Stomach (tissue), 9 donors: Measurements from ENCODE around the gene CTDP1. TPM values are rescaled to one million over a fixed set of nuclear protein-coding genes. Genes with fewer than 3 reads are reported as not detected.

ENCODE experiments used
- DNase-seq, 2 donors: peaks; one replicate each; pipeline versions ENCODE4 v3.0.0 to v3.0.0-alpha.2; 2013 to 2019
- H3K27ac ChIP-seq, 5 donors: fragments of 200-600 bp in 4 of 5; sonication (generic) in 4 of 5; one replicate each; pipeline ENCODE4 v1.5.1; 2013 to 2019; ENCODE audit warnings: mild to moderate bottlenecking in 1 of 5, moderate library complexity in 1 of 5
- H3K27me3 ChIP-seq, 3 donors: fragments of 200-600 bp; sonication (generic); one replicate each; pipeline ENCODE4 v1.5.1; 2017 to 2019; ENCODE audit warnings: mixed run types in 1 of 3
- H3K36me3 ChIP-seq, 4 donors: fragments of 200-600 bp; sonication (generic); 1 replicate in 3 of 4; 2 replicates in 1 of 4; pipeline ENCODE4 v1.5.1; 2016 to 2019
- H3K4me1 ChIP-seq, 4 donors: fragments of 200-600 bp; sonication (generic); one replicate each; pipeline ENCODE4 v1.5.1; 2016 to 2019
- H3K4me3 ChIP-seq, 4 donors: fragments of 200-600 bp; sonication (generic) in 3 of 4; one replicate each; pipeline ENCODE4 v1.5.1; 2016 to 2019; ENCODE audit warnings: mild to moderate bottlenecking in 1 of 4
- H3K9me3 ChIP-seq, 4 donors: fragments of 200-600 bp; sonication (generic); one replicate each; pipeline ENCODE4 v1.5.1; 2016 to 2019
- CTCF ChIP-seq, 7 experiments: fragments of 450-650 bp in 4 of 7; fragments of 200-600 bp in 3 of 7; sonication (generic) in 3 of 7; IDR thresholded peaks; one replicate each; pipeline ENCODE4 v1.5.1; 2016 to 2019; ENCODE audit warnings: antibody characterized with exemption in 7 of 7, control low read depth in 2 of 7, mild to moderate bottlenecking in 1 of 7
- EP300 ChIP-seq: sonication (generic); formaldehyde crosslinking; IDR thresholded peaks from one replicate; pipeline ENCODE4 v1.6.1; 2017; ENCODE audit warnings: antibody characterized with exemption
- POLR2A ChIP-seq, 4 donors: fragments of 450-650 bp; IDR thresholded peaks; one replicate each; pipeline ENCODE4 v1.6.1; 2016; ENCODE audit warnings: antibody characterized with exemption in 4 of 4, control low read depth in 2 of 4, mild to moderate bottlenecking in 1 of 4, moderate library complexity in 1 of 4
- POLR2AphosphoS5 ChIP-seq, 3 donors: sonication (generic); formaldehyde crosslinking; IDR thresholded peaks; one replicate each; pipeline ENCODE4 v1.6.1; 2016; ENCODE audit warnings: antibody characterized with exemption in 3 of 3
- WGBS, 5 donors: extraction: QIAGEN DNeasy Blood & Tissue Kit in 3 of 5; methylation state at CpG; one replicate each; pipeline versions ENCODE4 v1.1.5 to v1.1.7; 2013 to 2018; 5-methylcytosine and 5-hydroxymethylcytosine counted together
- intact Hi-C: fragments of 100-400 bp; cut with DNase I; formaldehyde crosslinking; loops from one replicate; pipeline ENCODE4 v1.15.1; 2023; ENCODE audit warnings: low total_unique reads
- polyA plus RNA-seq, 3 donors: library from polyadenylated mRNA; stranded (reverse); fragments of 200-250 nt; gene quantifications; one replicate each; pipeline ENCODE4 v1.2.3, GENCODE V29; 2013
- total RNA-seq, 5 donors: library from RNA; depleted of rRNA; stranded (reverse); fragments of >200 nt; gene quantifications; one replicate each; pipeline versions ENCODE4 v1.1.0 to v1.2.3, GENCODE V29; 2014 to 2016
- donor health status: healthy with polysubstance abuse.
- donor health status: Bipolar disorder and iron deficiency.
- donor health status: healthy.

CTDP1 gene
- total and polyA plus RNA-seq, 8 donors: 7.6 to 50.7 (median 16.8) TPM

- no peak for TF ChIP-seq CTCF (IDR thresholded peaks at IDR 0.05)
- no peak for TF ChIP-seq EP300
- no peak for TF ChIP-seq POLR2A (IDR thresholded peaks at IDR 0.05)
- TF ChIP-seq POLR2AphosphoS5 (IDR thresholded peaks at IDR 0.05): no peak
- Histone ChIP-seq H3K4me1 (no peaks in the 10 kb centered on the region), H3K9me3 (peaks cover 0 to 23% (median 6%) of the 10 kb centered on the region in 4 donors), H3K36me3 (peaks cover 3 to 6% (median 5%) of the 10 kb centered on the region in 4 donors), H3K27ac (no peak overlapping the region), H3K4me3 (no peak overlapping the region), H3K27me3 (no peaks in the 10 kb centered on the region)
- WGBS, 5 donors: 63 to 81% (median 73%) methylated on average over 1 of the region's 1 CpG
- intact Hi-C loops: no loop called here
- DNase-seq: no peak
Measured at GRCh38 chr18:79760881-79761280, 81.3 kb downstream of the CTDP1 start.

GRCh38 chr18:79763407-79763806, 83.8 kb downstream of the CTDP1 start:
- intact Hi-C loops: no loop called here
- Histone ChIP-seq H3K36me3 (no peaks in the 10 kb centered on the region), H3K4me1 (no peaks in the 10 kb centered on the region), H3K27me3 (peaks cover 0 to 13% (median 0%) of the 10 kb centered on the region in 3 donors), H3K4me3 (no peak overlapping the region), H3K27ac (no peak overlapping the region), H3K9me3 (peaks cover 0 to 25% (median 21%) of the 10 kb centered on the region in 4 donors)
- DNase-seq: no peak
- TF ChIP-seq POLR2A (IDR thresholded peaks at IDR 0.05): no peak
- TF ChIP-seq POLR2AphosphoS5 (IDR thresholded peaks at IDR 0.05): no peak
- TF ChIP-seq EP300: no peak
- TF ChIP-seq CTCF (IDR thresholded peaks at IDR 0.05): no peak

- peaks cover 0 to 31% (median 20%) of the 10 kb centered on the region in 4 donors for H3K9me3 ChIP-seq
- H3K4me1 ChIP-seq: no peaks in the 10 kb centered on the region
- H3K27me3 ChIP-seq: peaks cover 0 to 13% (median 0%) of the 10 kb centered on the region in 3 donors
- no peak for DNase-seq
- no peak overlapping the region for H3K27ac ChIP-seq
- WGBS, 5 donors: 72 to 84% (median 81%) methylated on average over 3 to 6 of the region's 6 CpGs
- no peaks in the 10 kb centered on the region for H3K36me3 ChIP-seq
- no peak overlapping the region for H3K4me3 ChIP-seq
- intact Hi-C loops: no loop called here
- no peak for TF ChIP-seq EP300
- no peak for TF ChIP-seq POLR2A (IDR thresholded peaks at IDR 0.05)
- no peak for TF ChIP-seq POLR2AphosphoS5 (IDR thresholded peaks at IDR 0.05)
- no peak for TF ChIP-seq CTCF (IDR thresholded peaks at IDR 0.05)
Measured at GRCh38 chr18:79764131-79764530, 84.5 kb downstream of the CTDP1 start.

- Histone ChIP-seq H3K4me1 (no peaks in the 10 kb centered on the region), H3K9me3 (peaks cover 0 to 43% (median 27%) of the 10 kb centered on the region in 4 donors), H3K27me3 (peaks cover 0 to 13% (median 0%) of the 10 kb centered on the region in 3 donors), H3K36me3 (no peaks in the 10 kb centered on the region), H3K27ac (no peak overlapping the region), H3K4me3 (no peak overlapping the region)
- intact Hi-C loops: no loop called here
- WGBS, 5 donors: 56 to 73% (median 70%) methylated on average over 13 to 14 of the region's 14 CpGs
- no peak for DNase-seq
- TF ChIP-seq POLR2AphosphoS5 (IDR thresholded peaks at IDR 0.05) (no peak), POLR2A (IDR thresholded peaks at IDR 0.05) (no peak), CTCF (IDR thresholded peaks at IDR 0.05) (no peak), EP300 (no peak)
Measured at GRCh38 chr18:79765491-79766245, 86.1 kb downstream of the CTDP1 start.
